Measurements from ENCODE around the gene TRIM40. TPM values are rescaled to one million over a fixed set of nuclear protein-coding genes. Genes with fewer than 3 reads are reported as not detected.

Gene TRIM40
- total RNA-seq, 1 donor from 2014 or later: not detected

DNA sequence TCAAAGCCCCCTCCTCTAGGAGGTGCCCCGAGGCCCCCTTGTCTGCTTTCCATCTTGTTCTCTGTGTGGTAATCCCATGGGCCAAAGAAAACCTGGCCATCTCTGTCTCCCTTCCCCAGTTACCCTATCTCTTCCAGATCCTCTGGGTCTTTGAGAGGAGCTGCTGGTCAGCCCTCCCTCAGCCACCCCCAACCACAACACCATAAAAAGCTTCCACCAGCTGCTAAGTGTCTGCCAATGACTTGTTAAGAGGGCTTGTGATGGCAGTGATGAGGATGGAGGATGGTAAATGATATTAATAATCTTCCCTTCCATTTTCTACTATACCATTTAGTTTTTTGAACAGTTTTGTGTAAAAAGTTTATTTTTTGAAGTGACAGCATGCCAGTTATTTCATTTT, 60.0 kb downstream of the TRIM40 start:
- Mint-ChIP-seq H3K27me3 (no peaks in the 10 kb centered on the region), H3K9me3 (ENCODE audit: low read depth) (no peaks in the 10 kb centered on the region), H3K27ac (no peak overlapping the region), H3K4me1 (ENCODE audit: low read depth) (peaks cover 5% of the 10 kb centered on the region), H3K4me3 (ENCODE audit: low read depth) (no peak overlapping the region), H3K36me3 (ENCODE audit: insufficient read depth) (peaks cover 23% of the 10 kb centered on the region)
- TF ChIP-seq, protein P1, sequence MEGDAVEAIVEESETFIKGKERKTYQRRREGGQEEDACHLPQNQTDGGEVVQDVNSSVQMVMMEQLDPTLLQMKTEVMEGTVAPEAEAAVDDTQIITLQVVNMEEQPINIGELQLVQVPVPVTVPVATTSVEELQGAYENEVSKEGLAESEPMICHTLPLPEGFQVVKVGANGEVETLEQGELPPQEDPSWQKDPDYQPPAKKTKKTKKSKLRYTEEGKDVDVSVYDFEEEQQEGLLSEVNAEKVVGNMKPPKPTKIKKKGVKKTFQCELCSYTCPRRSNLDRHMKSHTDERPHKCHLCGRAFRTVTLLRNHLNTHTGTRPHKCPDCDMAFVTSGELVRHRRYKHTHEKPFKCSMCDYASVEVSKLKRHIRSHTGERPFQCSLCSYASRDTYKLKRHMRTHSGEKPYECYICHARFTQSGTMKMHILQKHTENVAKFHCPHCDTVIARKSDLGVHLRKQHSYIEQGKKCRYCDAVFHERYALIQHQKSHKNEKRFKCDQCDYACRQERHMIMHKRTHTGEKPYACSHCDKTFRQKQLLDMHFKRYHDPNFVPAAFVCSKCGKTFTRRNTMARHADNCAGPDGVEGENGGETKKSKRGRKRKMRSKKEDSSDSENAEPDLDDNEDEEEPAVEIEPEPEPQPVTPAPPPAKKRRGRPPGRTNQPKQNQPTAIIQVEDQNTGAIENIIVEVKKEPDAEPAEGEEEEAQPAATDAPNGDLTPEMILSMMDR (IDR thresholded peaks at IDR 0.05; ENCODE audit: unreplicated experiment): no peak
- no peak for DNase-seq (ENCODE audit: low spot score, unreplicated experiment)

DNA sequence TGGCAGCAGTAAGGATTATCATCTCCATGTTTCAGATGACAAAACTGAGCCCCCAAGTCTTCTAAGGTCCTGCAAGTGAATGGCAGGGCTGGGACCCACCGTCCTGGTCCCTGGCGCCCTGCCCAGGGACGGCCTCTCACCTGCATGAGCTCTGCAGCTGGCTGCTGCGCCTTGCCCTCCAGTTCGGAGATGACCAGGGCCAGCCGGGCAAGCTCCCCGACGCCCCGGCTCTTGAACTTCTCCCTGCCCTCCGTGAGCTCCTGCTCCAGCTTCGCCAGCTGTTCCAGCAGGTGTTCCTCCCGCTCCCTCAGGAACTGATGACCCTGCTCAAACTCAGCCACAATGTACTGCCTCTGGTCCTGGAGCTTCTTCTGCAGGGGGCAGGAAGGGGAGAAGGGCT, 60.4 kb downstream of the TRIM40 start:
- Mint-ChIP-seq H3K27me3 (no peaks in the 10 kb centered on the region), H3K27ac (no peak overlapping the region), H3K36me3 (ENCODE audit: insufficient read depth) (peaks cover 20% of the 10 kb centered on the region), H3K4me1 (ENCODE audit: low read depth) (peaks cover 9% of the 10 kb centered on the region), H3K9me3 (ENCODE audit: low read depth) (no peaks in the 10 kb centered on the region), H3K4me3 (ENCODE audit: low read depth) (no peak overlapping the region)
- TF ChIP-seq, protein P1 (IDR thresholded peaks at IDR 0.05; ENCODE audit: unreplicated experiment): no peak
- DNase-seq (ENCODE audit: low spot score, unreplicated experiment): no peak

Other genes with a start within 250 kb of the TRIM40 start
- 198 and 204 TPM in 2 replicates for gene HLA-A, start 193.6 kb upstream of the TRIM40 start, total RNA-seq
- 23.0 and 27.3 TPM in 2 replicates for gene POLR1H, start 74.9 kb upstream of the TRIM40 start, total RNA-seq
- gene PPP1R11, start 68.9 kb upstream of the TRIM40 start, total RNA-seq: 45.1 and 48.4 TPM in 2 replicates
- gene RNF39, start 60.4 kb upstream of the TRIM40 start, total RNA-seq: not detected in 2 replicates
- not detected in 2 replicates for gene TRIM31, start 23.1 kb upstream of the TRIM40 start, total RNA-seq
- not detected in 2 replicates for gene TRIM10, start 25.1 kb downstream of the TRIM40 start, total RNA-seq
- gene TRIM15, start 27.4 kb downstream of the TRIM40 start, total RNA-seq: not detected in 2 replicates
- 49.5 and 52.9 TPM in 2 replicates for gene TRIM26, start 77.3 kb downstream of the TRIM40 start, total RNA-seq
- gene TRIM39, start 190.8 kb downstream of the TRIM40 start, total RNA-seq: 17.9 TPM in 2 replicates
- gene RPP21, start 209.0 kb downstream of the TRIM40 start, total RNA-seq: 53.7 and 59.4 TPM in 2 replicates